ENCODE measurements around the gene PGBD5.

PGBD5 gene

GRCh38 chr1:230308821-230309220, 117.3 kb downstream of the PGBD5 start:
- in situ Hi-C loops (cut with MboI; ENCODE audit: low sequenced_read_pairs): loop anchor here (25.0 kb wide), 3 partner anchors 647 to 1047 kb away; partner anchors contain the start of gene RAB4A

GRCh38 chr1:230308039-230308438, 118.1 kb downstream of the PGBD5 start:
- in situ Hi-C loops (cut with MboI; ENCODE audit: low sequenced_read_pairs): loop anchor here (25.0 kb wide), 3 partner anchors 646 to 1046 kb away; partner anchors contain the start of gene RAB4A

GRCh38 chr1:230307213-230307612, 118.9 kb downstream of the PGBD5 start:
- in situ Hi-C loops (cut with MboI; ENCODE audit: low sequenced_read_pairs): loop anchor here (25.0 kb wide), 3 partner anchors 645 to 1045 kb away; partner anchors contain the start of gene RAB4A

GRCh38 chr1:230306169-230306568, 120.0 kb downstream of the PGBD5 start:
- in situ Hi-C loops (cut with MboI; ENCODE audit: low sequenced_read_pairs): loop anchor here (25.0 kb wide), 3 partner anchors 644 to 1044 kb away; partner anchors contain the start of gene RAB4A

GRCh38 chr1:230303822-230304221, 122.3 kb downstream of the PGBD5 start:
- in situ Hi-C loops (cut with MboI; ENCODE audit: low sequenced_read_pairs): loop anchor here (25.0 kb wide), 3 partner anchors 642 to 1042 kb away; partner anchors contain the start of gene RAB4A

- in situ Hi-C loops (cut with MboI; ENCODE audit: low sequenced_read_pairs): loop anchor here (25.0 kb wide), 3 partner anchors 641 to 1041 kb away; partner anchors contain the start of gene RAB4A
These were observed 123.1 kb downstream of the PGBD5 start for GRCh38 chr1:230303069-230303468.

- in situ Hi-C loops (cut with MboI; ENCODE audit: low sequenced_read_pairs): loop anchor here (25.0 kb wide), 3 partner anchors 640 to 1040 kb away; partner anchors contain the start of gene RAB4A
These were observed 124.3 kb downstream of the PGBD5 start for GRCh38 chr1:230301822-230302221.

- in situ Hi-C loops (cut with MboI; ENCODE audit: low sequenced_read_pairs): loop anchor here (25.0 kb wide), 3 partner anchors 639 to 1039 kb away; partner anchors contain the start of gene RAB4A
These were observed 124.8 kb downstream of the PGBD5 start for GRCh38 chr1:230301322-230301721.

GRCh38 chr1:230300322-230301301, 125.5 kb downstream of the PGBD5 start:
- in situ Hi-C loops (cut with MboI; ENCODE audit: low sequenced_read_pairs): loop anchor here (25.0 kb wide), 3 partner anchors 638 to 1038 kb away; partner anchors contain the start of gene RAB4A

GRCh38 chr1:230299191-230300006, 126.7 kb downstream of the PGBD5 start:
- in situ Hi-C loops (cut with MboI; ENCODE audit: low sequenced_read_pairs): loop anchor here (25.0 kb wide), 3 partner anchors 637 to 1037 kb away; partner anchors contain the start of gene RAB4A

GRCh38 chr1:230295367-230295766, 130.8 kb downstream of the PGBD5 start:
- in situ Hi-C loops (cut with MboI; ENCODE audit: low sequenced_read_pairs): no loop called here

GRCh38 chr1:230293390-230293700, 132.8 kb downstream of the PGBD5 start:
- in situ Hi-C loops (cut with MboI; ENCODE audit: low sequenced_read_pairs): no loop called here

GRCh38 chr1:230292689-230293389, 133.3 kb downstream of the PGBD5 start:
- in situ Hi-C loops (cut with MboI; ENCODE audit: low sequenced_read_pairs): no loop called here

GRCh38 chr1:230291731-230292620, 134.2 kb downstream of the PGBD5 start:
- in situ Hi-C loops (cut with MboI; ENCODE audit: low sequenced_read_pairs): no loop called here

GRCh38 chr1:230289350-230289644, 136.8 kb downstream of the PGBD5 start:
- in situ Hi-C loops (cut with MboI; ENCODE audit: low sequenced_read_pairs): no loop called here

- in situ Hi-C loops (cut with MboI; ENCODE audit: low sequenced_read_pairs): no loop called here
These were observed 137.3 kb downstream of the PGBD5 start for GRCh38 chr1:230288641-230289349.

GRCh38 chr1:230287674-230288315, 138.3 kb downstream of the PGBD5 start:
- in situ Hi-C loops (cut with MboI; ENCODE audit: low sequenced_read_pairs): no loop called here

GRCh38 chr1:230286890-230287269, 139.3 kb downstream of the PGBD5 start:
- in situ Hi-C loops (cut with MboI; ENCODE audit: low sequenced_read_pairs): no loop called here
